Measurements from ENCODE around the gene RPL22L1. TPM values are rescaled to one million over a fixed set of nuclear protein-coding genes. Genes with fewer than 3 reads are reported as not detected.

RPL22L1 gene
- polyA plus RNA-seq, 2 donors: 178 to 227 TPM

- no peaks in the 10 kb centered on the region for H3K9me3 ChIP-seq (ENCODE audit: control insufficient read depth in 2 of 2, insufficient read depth in 1 of 2, low read depth in 1 of 2, low read length in 1 of 2)
- no peaks in the 10 kb centered on the region for H3K4me1 ChIP-seq (ENCODE audit: control insufficient read depth in 2 of 2, insufficient read depth in 2 of 2, low read length in 1 of 2)
- H3K4me3 ChIP-seq (ENCODE audit: low read depth in 1 of 2, low read length in 2 of 2): no peak overlapping the region
- no peaks in the 10 kb centered on the region for H3K27me3 ChIP-seq (ENCODE audit: control insufficient read depth in 1 of 2, insufficient read depth in 2 of 2, low read length in 2 of 2)
- 81 to 83% methylated on average over 10 of the region's 10 CpGs for WGBS, 2 donors
- H3K27ac ChIP-seq (ENCODE audit: low read depth in 2 of 2, low read length in 1 of 2): no peak overlapping the region
- peaks cover 3 to 4% of the 10 kb centered on the region in 2 donors for H3K36me3 ChIP-seq (ENCODE audit: control insufficient read depth in 2 of 2, insufficient read depth in 2 of 2, low read length in 1 of 2)
These were observed 4.5 kb downstream of the RPL22L1 start for GRCh38 chr3:170865209-170866094.

GRCh38 chr3:170864525-170865208, 5.3 kb downstream of the RPL22L1 start:
- Histone ChIP-seq H3K9me3 (ENCODE audit: control insufficient read depth in 2 of 2, insufficient read depth in 1 of 2, low read depth in 1 of 2, low read length in 1 of 2) (no peaks in the 10 kb centered on the region), H3K4me1 (ENCODE audit: control insufficient read depth in 2 of 2, insufficient read depth in 2 of 2, low read length in 1 of 2) (no peaks in the 10 kb centered on the region), H3K36me3 (ENCODE audit: control insufficient read depth in 2 of 2, insufficient read depth in 2 of 2, low read length in 1 of 2) (peaks cover 3 to 4% of the 10 kb centered on the region in 2 donors), H3K27me3 (ENCODE audit: control insufficient read depth in 1 of 2, insufficient read depth in 2 of 2, low read length in 2 of 2) (no peaks in the 10 kb centered on the region), H3K27ac (ENCODE audit: low read depth in 2 of 2, low read length in 1 of 2) (no peak overlapping the region), H3K4me3 (ENCODE audit: low read depth in 1 of 2, low read length in 2 of 2) (no peak overlapping the region)
- WGBS, 2 donors: 81 to 84% methylated on average over 6 of the region's 6 CpGs

- H3K27me3 ChIP-seq (ENCODE audit: control insufficient read depth in 1 of 2, insufficient read depth in 2 of 2, low read length in 2 of 2): no peaks in the 10 kb centered on the region
- peaks cover 3 to 4% of the 10 kb centered on the region in 2 donors for H3K36me3 ChIP-seq (ENCODE audit: control insufficient read depth in 2 of 2, insufficient read depth in 2 of 2, low read length in 1 of 2)
- 76 to 86% methylated on average over 4 of the region's 4 CpGs for whole genome bisulfite sequencing, 2 donors
- no peak overlapping the region for H3K27ac ChIP-seq (ENCODE audit: low read depth in 2 of 2, low read length in 1 of 2)
- H3K4me3 ChIP-seq (ENCODE audit: low read depth in 1 of 2, low read length in 2 of 2): no peak overlapping the region
- H3K4me1 ChIP-seq (ENCODE audit: control insufficient read depth in 2 of 2, insufficient read depth in 2 of 2, low read length in 1 of 2): no peaks in the 10 kb centered on the region
- no peaks in the 10 kb centered on the region for H3K9me3 ChIP-seq (ENCODE audit: control insufficient read depth in 2 of 2, insufficient read depth in 1 of 2, low read depth in 1 of 2, low read length in 1 of 2)
These were observed 6.2 kb downstream of the RPL22L1 start for GRCh38 chr3:170863816-170864215.

- Histone ChIP-seq H3K4me3 (ENCODE audit: low read depth in 1 of 2, low read length in 2 of 2) (no peak overlapping the region), H3K27ac (ENCODE audit: low read depth in 2 of 2, low read length in 1 of 2) (no peak overlapping the region), H3K9me3 (ENCODE audit: control insufficient read depth in 2 of 2, insufficient read depth in 1 of 2, low read depth in 1 of 2, low read length in 1 of 2) (no peaks in the 10 kb centered on the region), H3K27me3 (ENCODE audit: control insufficient read depth in 1 of 2, insufficient read depth in 2 of 2, low read length in 2 of 2) (no peaks in the 10 kb centered on the region), H3K36me3 (ENCODE audit: control insufficient read depth in 2 of 2, insufficient read depth in 2 of 2, low read length in 1 of 2) (peaks cover 3 to 4% of the 10 kb centered on the region in 2 donors), H3K4me1 (ENCODE audit: control insufficient read depth in 2 of 2, insufficient read depth in 2 of 2, low read length in 1 of 2) (no peaks in the 10 kb centered on the region)
- WGBS, 2 donors: 73 to 78% methylated on average over 10 of the region's 10 CpGs
These were observed 7.2 kb downstream of the RPL22L1 start for GRCh38 chr3:170862618-170863374.

- no peak overlapping the region for H3K27ac ChIP-seq (ENCODE audit: low read depth in 2 of 2, low read length in 1 of 2)
- WGBS, 2 donors: 82 to 85% methylated on average over 5 of the region's 5 CpGs
- no peaks in the 10 kb centered on the region for H3K9me3 ChIP-seq (ENCODE audit: control insufficient read depth in 2 of 2, insufficient read depth in 1 of 2, low read depth in 1 of 2, low read length in 1 of 2)
- no peaks in the 10 kb centered on the region for H3K27me3 ChIP-seq (ENCODE audit: control insufficient read depth in 1 of 2, insufficient read depth in 2 of 2, low read length in 2 of 2)
- H3K36me3 ChIP-seq (ENCODE audit: control insufficient read depth in 2 of 2, insufficient read depth in 2 of 2, low read length in 1 of 2): no peaks in the 10 kb centered on the region
- H3K4me3 ChIP-seq (ENCODE audit: low read depth in 1 of 2, low read length in 2 of 2): no peak overlapping the region
- no peaks in the 10 kb centered on the region for H3K4me1 ChIP-seq (ENCODE audit: control insufficient read depth in 2 of 2, insufficient read depth in 2 of 2, low read length in 1 of 2)
These were observed 11.4 kb downstream of the RPL22L1 start for GRCh38 chr3:170858599-170858998.

GRCh38 chr3:170852324-170852723, 17.7 kb downstream of the RPL22L1 start:
- Histone ChIP-seq H3K9me3 (ENCODE audit: control insufficient read depth in 2 of 2, insufficient read depth in 1 of 2, low read depth in 1 of 2, low read length in 1 of 2) (no peaks in the 10 kb centered on the region), H3K4me3 (ENCODE audit: low read depth in 1 of 2, low read length in 2 of 2) (no peak overlapping the region), H3K27me3 (ENCODE audit: control insufficient read depth in 1 of 2, insufficient read depth in 2 of 2, low read length in 2 of 2) (no peaks in the 10 kb centered on the region), H3K36me3 (ENCODE audit: control insufficient read depth in 2 of 2, insufficient read depth in 2 of 2, low read length in 1 of 2) (no peaks in the 10 kb centered on the region), H3K27ac (ENCODE audit: low read depth in 2 of 2, low read length in 1 of 2) (no peak overlapping the region), H3K4me1 (ENCODE audit: control insufficient read depth in 2 of 2, insufficient read depth in 2 of 2, low read length in 1 of 2) (no peaks in the 10 kb centered on the region)
- WGBS, 2 donors: 68 to 76% methylated on average over 4 of the region's 4 CpGs

- 93 to 94% methylated on average over 2 of the region's 2 CpGs for WGBS, 2 donors
- Histone ChIP-seq H3K36me3 (ENCODE audit: control insufficient read depth in 2 of 2, insufficient read depth in 2 of 2, low read length in 1 of 2) (no peaks in the 10 kb centered on the region), H3K27ac (ENCODE audit: low read depth in 2 of 2, low read length in 1 of 2) (no peak overlapping the region)
These were observed 21.6 kb downstream of the RPL22L1 start for GRCh38 chr3:170848292-170848917.

GRCh38 chr3:170844377-170844776, 25.6 kb downstream of the RPL22L1 start:
- no peaks in the 10 kb centered on the region for H3K9me3 ChIP-seq (ENCODE audit: control insufficient read depth in 2 of 2, insufficient read depth in 1 of 2, low read depth in 1 of 2, low read length in 1 of 2)
- H3K4me1 ChIP-seq (ENCODE audit: control insufficient read depth in 2 of 2, insufficient read depth in 2 of 2, low read length in 1 of 2): no peaks in the 10 kb centered on the region
- H3K4me3 ChIP-seq (ENCODE audit: low read depth in 1 of 2, low read length in 2 of 2): no peak overlapping the region
- H3K27me3 ChIP-seq (ENCODE audit: control insufficient read depth in 1 of 2, insufficient read depth in 2 of 2, low read length in 2 of 2): no peaks in the 10 kb centered on the region
- no peak overlapping the region for H3K27ac ChIP-seq (ENCODE audit: low read depth in 2 of 2, low read length in 1 of 2)
- H3K36me3 ChIP-seq (ENCODE audit: control insufficient read depth in 2 of 2, insufficient read depth in 2 of 2, low read length in 1 of 2): no peaks in the 10 kb centered on the region

More at GRCh38 chr3:170848292-170848917, 21.6 kb downstream of the RPL22L1 start:
- H3K4me3 ChIP-seq (ENCODE audit: low read depth in 1 of 2, low read length in 2 of 2): no peak overlapping the region
- H3K9me3 ChIP-seq (ENCODE audit: control insufficient read depth in 2 of 2, insufficient read depth in 1 of 2, low read depth in 1 of 2, low read length in 1 of 2): no peaks in the 10 kb centered on the region
- no peaks in the 10 kb centered on the region for H3K4me1 ChIP-seq (ENCODE audit: control insufficient read depth in 2 of 2, insufficient read depth in 2 of 2, low read length in 1 of 2)
- H3K27me3 ChIP-seq (ENCODE audit: control insufficient read depth in 1 of 2, insufficient read depth in 2 of 2, low read length in 2 of 2): no peaks in the 10 kb centered on the region

GRCh38 chr3:170840291-170840859, 29.6 kb downstream of the RPL22L1 start:
- H3K27ac ChIP-seq (ENCODE audit: low read depth in 2 of 2, low read length in 1 of 2): no peak overlapping the region
- 60 to 72% methylated on average over 2 of the region's 2 CpGs for WGBS, 2 donors
- H3K36me3 ChIP-seq (ENCODE audit: control insufficient read depth in 2 of 2, insufficient read depth in 2 of 2, low read length in 1 of 2): no peaks in the 10 kb centered on the region
- no peaks in the 10 kb centered on the region for H3K4me1 ChIP-seq (ENCODE audit: control insufficient read depth in 2 of 2, insufficient read depth in 2 of 2, low read length in 1 of 2)
- no peak overlapping the region for H3K4me3 ChIP-seq (ENCODE audit: low read depth in 1 of 2, low read length in 2 of 2)
- H3K9me3 ChIP-seq (ENCODE audit: control insufficient read depth in 2 of 2, insufficient read depth in 1 of 2, low read depth in 1 of 2, low read length in 1 of 2): no peaks in the 10 kb centered on the region
- no peaks in the 10 kb centered on the region for H3K27me3 ChIP-seq (ENCODE audit: control insufficient read depth in 1 of 2, insufficient read depth in 2 of 2, low read length in 2 of 2)
